Activated T-helper 1 cell treated with anti-CD3 and anti-CD28 coated beads, Interleukin-12 subunit alpha, Interleukin-12 subunit beta, Interleukin-2, Interleukin-4 antibody, amounts not matched to agents 30 ng/mL and 10 ng/mL and 1 ng/mL, durations not matched to agents 14 hours and 24 hours and 36 hours (primary cell): ENCODE results near the gene TERB2. TPM values are rescaled to one million over a fixed set of nuclear protein-coding genes. Genes with fewer than 3 reads are reported as not detected.
A peak's percentile ranks its signal among the peaks of the same experiment; 100 is the strongest.
"Not testable (repeated sequence)": the region's sequence is repeated elsewhere in the genome, so short reads cannot be mapped to it uniquely, and the experiment has no call there.

Experiments
- DNase-seq: peaks from one replicate; pipeline ENCODE4 v3.0.0; 2021; ENCODE audit warnings: low spot score
- H3K27ac Mint-ChIP-seq: one replicate; pipeline ENCODE4 v1.8.0; 2021; ENCODE audit warnings: mild to moderate bottlenecking, mixed read lengths
- H3K27me3 Mint-ChIP-seq: one replicate; pipeline ENCODE4 v1.8.0; 2022; ENCODE audit warnings: mild to moderate bottlenecking, moderate library complexity, mixed read lengths; ENCODE audit not compliant: insufficient read depth
- H3K36me3 Mint-ChIP-seq: one replicate; pipeline ENCODE4 v1.8.0; 2021; ENCODE audit warnings: low read depth, mixed read lengths
- H3K4me1 Mint-ChIP-seq: one replicate; pipeline ENCODE4 v1.8.0; 2021; ENCODE audit warnings: low read depth, mixed read lengths
- H3K4me3 Mint-ChIP-seq: one replicate; pipeline ENCODE4 v1.8.0; 2021; ENCODE audit warnings: mild to moderate bottlenecking, moderate library complexity, mixed read lengths
- H3K9me3 Mint-ChIP-seq: one replicate; pipeline ENCODE4 v1.8.0; 2021; ENCODE audit warnings: mixed read lengths
- intact Hi-C: fragments of 100-400 bp; cut with micrococcal nuclease; formaldehyde crosslinking; loops from one replicate; pipeline ENCODE4 v1.15.1; 2024
- total RNA-seq: library from RNA; stranded (reverse); gene quantifications from 2 replicates; pipeline ENCODE4 v1.2.3, GENCODE V29; 2022

TERB2 gene
- total RNA-seq, 1 donor from 2014 or later = not detected

GRCh38 chr15:45015114-45015513, 58.6 kb downstream of the TERB2 start:
- H3K27ac Mint-ChIP-seq, intact Hi-C loops, H3K9me3 Mint-ChIP-seq, H3K4me1 Mint-ChIP-seq, H3K4me3 Mint-ChIP-seq, DNase-seq, H3K36me3 Mint-ChIP-seq: not testable (repeated sequence)
- peaks cover 46% of the 10 kb centered on the region for H3K27me3 Mint-ChIP-seq

- Mint-ChIP-seq H3K27me3 (peaks cover 35% of the 10 kb centered on the region), H3K4me1 (peaks cover 16% of the 10 kb centered on the region)
- not testable (repeated sequence) for H3K36me3 Mint-ChIP-seq, DNase-seq, H3K9me3 Mint-ChIP-seq, H3K4me3 Mint-ChIP-seq, H3K27ac Mint-ChIP-seq
- intact Hi-C loops = loop anchor here (5.0 to 10.0 kb wide), 3 partner anchors 174 to 443 kb away; a partner anchor contains a TSS
Observed at GRCh38 chr15:45020222-45020900, 63.9 kb downstream of the TERB2 start.

- intact Hi-C loops = loop anchor here (5.0 to 10.0 kb wide), 3 partner anchors 174 to 444 kb away; a partner anchor contains a TSS
Observed at GRCh38 chr15:45020901-45021259, 64.4 kb downstream of the TERB2 start.

GRCh38 chr15:45021348-45021747, 64.9 kb downstream of the TERB2 start:
- Mint-ChIP-seq H3K27me3 (peaks cover 31% of the 10 kb centered on the region), H3K27ac (no peak overlapping the region), H3K4me3 (peak overlapping the region; percentile 69), H3K4me1 (peaks cover 16% of the 10 kb centered on the region), H3K9me3 (no peaks in the 10 kb centered on the region), H3K36me3 (no peaks in the 10 kb centered on the region)
- intact Hi-C loops = loop anchor here (5.0 to 10.0 kb wide), 3 partner anchors 173 to 444 kb away; a partner anchor contains a TSS
- no peak for DNase-seq

More at GRCh38 chr15:45020901-45021259, 64.4 kb downstream of the TERB2 start:
- not testable (repeated sequence) for H3K36me3 Mint-ChIP-seq, H3K27ac Mint-ChIP-seq, H3K4me3 Mint-ChIP-seq, H3K9me3 Mint-ChIP-seq, DNase-seq
- H3K4me1 Mint-ChIP-seq = peaks cover 16% of the 10 kb centered on the region
- H3K27me3 Mint-ChIP-seq = peaks cover 34% of the 10 kb centered on the region

GRCh38 chr15:45022871-45023658, 66.6 kb downstream of the TERB2 start, which contains the start of gene SORD:
Gene SORD, plus strand, starts transcription at chr15:45023195. Its CDS starts 89 bp downstream, at chr15:45023284.
- Mint-ChIP-seq H3K36me3 (no peaks in the 10 kb centered on the region), H3K9me3 (no peaks in the 10 kb centered on the region), H3K27ac (peak within 1 kb of the TSS; percentile 81), H3K4me1 (peaks cover 16% of the 10 kb centered on the region), H3K27me3 (peaks cover 13% of the 10 kb centered on the region), H3K4me3 (peak within 1 kb of the TSS; percentile 87)
- intact Hi-C loops = loop anchor here (5.0 to 10.0 kb wide), 3 partner anchors 172 to 446 kb away; a partner anchor contains a TSS
- DNase-seq = peak; percentile 86

- Mint-ChIP-seq H3K4me3 (peak overlapping the region; percentile 87), H3K36me3 (no peaks in the 10 kb centered on the region), H3K27me3 (peaks cover 7% of the 10 kb centered on the region), H3K4me1 (peaks cover 16% of the 10 kb centered on the region), H3K27ac (peak overlapping the region; percentile 81), H3K9me3 (no peaks in the 10 kb centered on the region)
- no peak for DNase-seq
- intact Hi-C loops = loop anchor here (5.0 to 10.0 kb wide), 3 partner anchors 171 to 446 kb away; a partner anchor contains a TSS
Observed at GRCh38 chr15:45023659-45024225, 67.3 kb downstream of the TERB2 start.

GRCh38 chr15:45024649-45025048, 68.2 kb downstream of the TERB2 start:
- not testable (repeated sequence) for H3K27ac Mint-ChIP-seq, DNase-seq, H3K36me3 Mint-ChIP-seq, H3K9me3 Mint-ChIP-seq, H3K4me3 Mint-ChIP-seq, H3K27me3 Mint-ChIP-seq
- intact Hi-C loops = loop anchor here (5.0 to 10.0 kb wide), 3 partner anchors 170 to 447 kb away; a partner anchor contains a TSS
- H3K4me1 Mint-ChIP-seq = peaks cover 16% of the 10 kb centered on the region

GRCh38 chr15:45025627-45026026, 69.1 kb downstream of the TERB2 start:
- not testable (repeated sequence) for H3K36me3 Mint-ChIP-seq, H3K27ac Mint-ChIP-seq, DNase-seq, H3K4me3 Mint-ChIP-seq, H3K27me3 Mint-ChIP-seq, H3K9me3 Mint-ChIP-seq
- intact Hi-C loops = loop anchor here (10.0 kb wide), 1 partner anchor 169 kb away; no protein-coding TSS in a partner anchor
- H3K4me1 Mint-ChIP-seq = peaks cover 16% of the 10 kb centered on the region

- H3K27ac Mint-ChIP-seq = no peak overlapping the region
- H3K36me3 Mint-ChIP-seq = no peaks in the 10 kb centered on the region
- H3K4me3 Mint-ChIP-seq = no peak overlapping the region
- no peak for DNase-seq
- no peaks in the 10 kb centered on the region for H3K9me3 Mint-ChIP-seq
- intact Hi-C loops = loop anchor here (10.0 kb wide), 1 partner anchor 168 kb away; no protein-coding TSS in a partner anchor
- peaks cover 12% of the 10 kb centered on the region for H3K4me1 Mint-ChIP-seq
- H3K27me3 Mint-ChIP-seq = no peaks in the 10 kb centered on the region
Observed at GRCh38 chr15:45026651-45027190, 70.2 kb downstream of the TERB2 start.

- no peak for DNase-seq
- Mint-ChIP-seq H3K36me3 (no peaks in the 10 kb centered on the region), H3K4me3 (no peak overlapping the region), H3K4me1 (peaks cover 12% of the 10 kb centered on the region), H3K27me3 (no peaks in the 10 kb centered on the region), H3K9me3 (no peaks in the 10 kb centered on the region), H3K27ac (no peak overlapping the region)
- intact Hi-C loops = loop anchor here (10.0 kb wide), 1 partner anchor 168 kb away; no protein-coding TSS in a partner anchor
Observed at GRCh38 chr15:45027220-45027619, 70.7 kb downstream of the TERB2 start.
